DOHH2 (cell line): ENCODE results near the gene CASP9.
"Not testable (repeated sequence)": the region's sequence is repeated elsewhere in the genome, so short reads cannot be mapped to it uniquely, and the experiment has no call there.

ENCODE experiments used
- EZH2phosphoT487 ChIP-seq: fragments of 200-600 bp; sonication (generic); IDR thresholded peaks from 2 replicates; pipeline ENCODE4 v1.6.1; 2017; ENCODE audit warnings: borderline replicate concordance, mild to moderate bottlenecking, antibody characterized with exemption, low read length, moderate library complexity, mixed read lengths
- TF ChIP-seq, protein P1 (sequence below): fragments of 200-600 bp; sonication (generic); IDR thresholded peaks from one replicate; pipeline ENCODE4 v1.5.1; 2014; ENCODE audit warnings: antibody characterized with exemption, mild to moderate bottlenecking, low read depth, low read length; ENCODE audit not compliant: poor library complexity, severe bottlenecking

DNA sequence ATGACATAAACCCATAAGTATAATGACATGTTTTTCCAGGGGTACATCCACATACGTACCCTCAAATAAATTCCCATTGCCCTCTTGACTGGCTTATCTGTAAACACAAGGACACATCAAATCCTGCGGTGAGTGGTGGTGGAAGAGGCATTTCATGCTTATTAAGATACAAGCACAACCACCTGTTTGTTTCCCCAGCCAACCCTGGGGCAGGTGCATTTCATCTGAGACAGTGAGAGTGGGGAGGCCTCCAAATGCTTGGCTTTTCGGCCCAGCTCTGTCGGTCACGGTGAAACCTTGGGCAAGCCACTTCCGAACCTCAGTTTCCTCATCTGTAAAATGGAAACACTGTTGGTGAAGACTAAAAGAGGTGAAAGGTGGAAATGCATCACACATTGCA, 39.6 kb downstream of the CASP9 start:
- TF ChIP-seq, protein P1, sequence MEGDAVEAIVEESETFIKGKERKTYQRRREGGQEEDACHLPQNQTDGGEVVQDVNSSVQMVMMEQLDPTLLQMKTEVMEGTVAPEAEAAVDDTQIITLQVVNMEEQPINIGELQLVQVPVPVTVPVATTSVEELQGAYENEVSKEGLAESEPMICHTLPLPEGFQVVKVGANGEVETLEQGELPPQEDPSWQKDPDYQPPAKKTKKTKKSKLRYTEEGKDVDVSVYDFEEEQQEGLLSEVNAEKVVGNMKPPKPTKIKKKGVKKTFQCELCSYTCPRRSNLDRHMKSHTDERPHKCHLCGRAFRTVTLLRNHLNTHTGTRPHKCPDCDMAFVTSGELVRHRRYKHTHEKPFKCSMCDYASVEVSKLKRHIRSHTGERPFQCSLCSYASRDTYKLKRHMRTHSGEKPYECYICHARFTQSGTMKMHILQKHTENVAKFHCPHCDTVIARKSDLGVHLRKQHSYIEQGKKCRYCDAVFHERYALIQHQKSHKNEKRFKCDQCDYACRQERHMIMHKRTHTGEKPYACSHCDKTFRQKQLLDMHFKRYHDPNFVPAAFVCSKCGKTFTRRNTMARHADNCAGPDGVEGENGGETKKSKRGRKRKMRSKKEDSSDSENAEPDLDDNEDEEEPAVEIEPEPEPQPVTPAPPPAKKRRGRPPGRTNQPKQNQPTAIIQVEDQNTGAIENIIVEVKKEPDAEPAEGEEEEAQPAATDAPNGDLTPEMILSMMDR: not testable (repeated sequence)
- TF ChIP-seq EZH2phosphoT487: not testable (repeated sequence)
